ENCODE data around the gene ZNF296. TPM values are rescaled to one million over a fixed set of nuclear protein-coding genes. Genes with fewer than 3 reads are reported as not detected.

Gene ZNF296
- total RNA-seq, 1 donor from 2014 or later = 0.13 TPM

DNA sequence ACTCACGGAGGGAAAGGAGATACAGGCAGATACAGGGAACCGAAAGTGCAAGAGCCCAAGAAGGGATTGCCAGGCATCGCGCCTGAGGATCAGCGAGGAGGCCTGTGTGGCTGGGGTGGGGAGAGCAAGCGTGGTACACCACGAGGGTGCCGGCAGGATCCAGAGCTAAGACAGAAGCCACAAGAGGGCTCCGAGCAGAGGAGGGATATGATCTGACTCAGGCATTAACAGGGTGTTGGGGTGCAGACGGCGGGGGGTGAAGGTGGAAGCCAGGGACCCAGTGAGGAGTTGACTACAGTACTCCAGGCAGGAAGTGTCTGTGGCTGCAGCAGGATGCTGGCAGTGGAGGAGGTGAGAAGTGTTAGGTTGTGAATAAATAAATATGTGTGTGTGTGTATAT, 11.3 kb upstream of the ZNF296 start:
- DNase-seq (ENCODE audit: low read depth in 2 of 2) = no peak

DNA sequence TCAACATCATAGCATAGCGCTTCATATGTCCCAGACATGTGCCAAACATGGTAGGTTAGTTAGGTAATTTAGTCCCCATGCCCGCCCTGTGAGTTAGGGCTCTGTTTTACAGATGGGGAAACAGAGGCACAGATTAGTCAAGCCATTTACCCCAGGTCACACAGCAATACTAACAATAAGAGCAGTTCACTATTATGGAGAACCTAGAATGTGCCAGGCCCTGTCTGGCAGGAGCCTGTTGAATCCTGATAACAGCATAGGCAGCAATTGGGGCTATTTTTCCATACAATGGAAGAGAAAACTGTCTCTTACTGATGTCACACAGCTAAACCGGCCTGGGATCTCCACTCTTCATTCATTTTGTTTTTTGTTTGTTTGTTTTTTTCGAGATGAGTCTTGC, 10.2 kb upstream of the ZNF296 start:
- no peak for DNase-seq (ENCODE audit: low read depth in 2 of 2)

DNA sequence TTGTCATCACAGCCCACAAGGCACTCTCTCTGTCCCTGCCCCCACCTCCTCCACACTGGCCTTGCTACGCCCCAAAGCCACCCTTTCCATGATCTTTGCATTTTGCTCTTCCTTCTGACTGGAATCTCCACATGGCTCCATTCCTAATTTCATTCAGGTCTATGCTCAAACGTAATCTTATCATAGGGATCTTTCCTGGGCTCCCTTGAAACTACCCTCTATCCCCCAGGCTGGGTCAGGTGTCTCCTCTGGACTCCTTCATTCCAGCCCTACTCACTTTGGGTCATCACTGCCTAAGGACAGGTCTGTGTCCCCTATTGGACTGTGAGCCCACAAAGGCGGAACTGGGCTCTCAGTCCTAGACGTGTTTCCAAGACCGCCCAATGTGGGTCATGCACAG, 5.9 kb upstream of the ZNF296 start:
- DNase-seq (ENCODE audit: low read depth in 2 of 2) = no peak

GRCh38 chr19:45079911-45080370, 3.7 kb upstream of the ZNF296 start:
- DNase-seq (ENCODE audit: low read depth in 2 of 2) = no peak

GRCh38 chr19:45079063-45079910, 3.0 kb upstream of the ZNF296 start, which contains the start of gene GEMIN7:
Gene GEMIN7 (plus strand): TSS chr19:45079260. CDS start chr19:45090115, 10,855 bp downstream.
- DNase-seq (ENCODE audit: low read depth in 2 of 2) = peak in 1 of 2 donors; percentile 81

- no peak for DNase-seq (ENCODE audit: low read depth in 2 of 2)
Measured at GRCh38 chr19:45078390-45079062, 2.2 kb upstream of the ZNF296 start.

GRCh38 chr19:45076851-45077730, 813 bp upstream of the ZNF296 start:
- DNase-seq (ENCODE audit: low read depth in 2 of 2) = no peak

- DNase-seq (ENCODE audit: low read depth in 2 of 2) = peak in 1 of 2 donors; percentile 36
Measured at GRCh38 chr19:45075301-45076028, 813 bp downstream of the ZNF296 start.

DNA sequence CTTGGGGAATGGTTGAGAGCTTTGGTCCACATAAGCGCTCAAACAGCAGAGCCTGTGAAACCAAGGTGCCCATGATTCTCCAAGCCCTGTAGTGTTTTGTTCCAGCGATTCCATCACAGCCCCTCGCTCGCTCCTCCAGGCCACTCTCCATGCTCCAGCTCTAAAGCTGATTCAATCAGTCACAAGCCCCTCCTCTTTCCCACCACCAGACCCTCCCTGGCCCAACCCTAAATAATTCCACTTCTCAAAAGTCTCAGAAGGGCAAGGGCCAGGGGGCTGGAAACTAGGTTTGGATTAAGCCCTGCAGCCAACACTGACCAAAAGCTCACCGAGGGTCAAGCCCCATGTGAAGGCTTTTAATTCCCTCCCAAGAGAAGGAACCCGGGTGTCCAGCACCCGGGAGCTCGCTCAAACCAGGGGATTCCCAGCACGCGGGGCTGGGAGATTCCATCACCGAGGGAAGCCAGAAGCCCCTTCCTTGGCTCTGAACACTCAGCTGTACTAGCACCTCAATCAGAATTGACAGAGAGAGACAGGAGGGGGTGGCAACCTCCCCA, 1.5 kb downstream of the ZNF296 start:
- no peak for DNase-seq (ENCODE audit: low read depth in 2 of 2)

- DNase-seq (ENCODE audit: low read depth in 2 of 2) = no peak
Measured at GRCh38 chr19:45071969-45072790, 4.1 kb downstream of the ZNF296 start.

DNA sequence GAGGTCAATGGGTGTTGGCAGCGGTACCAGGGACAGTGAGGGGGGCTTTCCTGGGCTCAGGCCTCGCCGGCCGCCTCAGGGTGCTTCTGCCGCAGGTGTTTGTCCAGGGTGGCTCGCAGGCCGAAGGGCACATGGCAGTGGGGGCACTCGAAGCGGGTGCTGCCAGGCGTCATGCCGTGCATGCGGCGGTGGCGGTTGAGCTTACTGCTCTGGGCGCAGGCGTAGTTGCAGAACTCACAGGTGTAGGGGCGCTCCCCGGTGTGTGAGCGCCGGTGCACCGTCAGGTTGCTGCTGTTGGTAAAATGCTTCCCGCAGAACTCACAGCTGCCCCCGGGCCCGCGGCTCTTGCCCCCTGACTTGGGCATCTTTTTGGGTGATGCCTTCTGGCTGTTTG, 4.7 kb downstream of the ZNF296 start:
- no peak for DNase-seq (ENCODE audit: low read depth in 2 of 2)

- DNase-seq (ENCODE audit: low read depth in 2 of 2) = no peak
Measured at GRCh38 chr19:45070861-45071544, 5.3 kb downstream of the ZNF296 start.

DNA sequence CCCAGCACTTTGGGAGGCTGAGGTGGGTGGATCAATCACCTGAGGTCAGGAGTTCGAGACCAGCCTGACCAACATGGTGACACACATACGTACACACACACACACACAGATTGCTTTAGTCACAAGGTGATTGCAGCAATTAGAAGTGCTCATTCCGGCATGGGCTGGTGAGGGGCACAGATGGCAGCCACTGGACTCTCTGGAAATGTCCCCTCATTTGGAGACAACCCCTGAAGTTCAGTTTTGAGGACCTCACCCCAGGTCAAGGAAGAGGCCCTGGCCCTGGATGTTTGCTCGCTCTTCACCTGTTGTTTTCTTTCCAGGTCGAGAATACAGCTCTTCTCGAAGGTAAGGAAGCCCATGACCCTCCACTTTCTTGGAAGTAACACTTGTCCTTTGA, 6.1 kb downstream of the ZNF296 start:
- DNase-seq (ENCODE audit: low read depth in 2 of 2) = no peak

DNA sequence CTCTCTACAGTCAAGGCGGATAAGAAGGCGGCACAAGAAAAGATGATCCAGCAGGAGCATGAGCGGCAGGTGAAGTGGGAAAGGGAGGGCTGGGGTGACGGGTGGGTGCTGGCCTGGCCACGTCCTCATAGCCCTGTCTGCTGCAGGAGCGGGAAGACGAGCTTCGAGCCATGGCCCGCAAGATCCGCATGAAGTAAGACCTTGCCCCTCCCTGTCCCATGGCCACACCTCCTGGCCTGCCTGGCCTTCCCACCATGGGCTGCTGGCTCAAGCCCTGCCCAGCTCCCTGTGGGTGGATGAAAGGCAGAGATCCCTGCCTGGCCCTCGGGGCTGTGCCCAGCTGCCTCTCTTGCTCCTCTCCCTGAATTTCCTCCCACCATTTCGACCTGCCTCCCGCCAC, 7.2 kb downstream of the ZNF296 start:
- DNase-seq (ENCODE audit: low read depth in 2 of 2) = no peak

DNA sequence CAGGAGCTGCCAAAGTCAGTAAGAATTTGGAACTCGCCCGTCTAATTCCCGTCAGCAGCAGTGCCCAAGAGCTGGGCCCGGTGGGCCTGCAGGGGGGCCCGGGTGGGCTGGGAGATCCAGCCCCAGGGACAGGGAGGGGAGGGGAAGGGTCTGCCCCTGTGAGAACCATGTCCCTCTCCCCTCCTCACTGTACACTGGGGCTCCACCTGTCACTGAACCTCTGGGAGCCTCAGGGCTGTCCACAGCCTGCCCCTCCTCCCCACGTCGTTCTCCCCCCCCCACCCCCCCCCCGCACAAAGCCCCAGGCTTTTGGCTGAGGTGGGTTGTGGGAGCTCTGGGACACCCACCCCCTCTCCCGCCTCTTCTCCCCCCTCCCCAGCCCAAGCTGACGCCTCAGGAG, 8.2 kb downstream of the ZNF296 start:
- no peak for DNase-seq (ENCODE audit: low read depth in 2 of 2)

DNA sequence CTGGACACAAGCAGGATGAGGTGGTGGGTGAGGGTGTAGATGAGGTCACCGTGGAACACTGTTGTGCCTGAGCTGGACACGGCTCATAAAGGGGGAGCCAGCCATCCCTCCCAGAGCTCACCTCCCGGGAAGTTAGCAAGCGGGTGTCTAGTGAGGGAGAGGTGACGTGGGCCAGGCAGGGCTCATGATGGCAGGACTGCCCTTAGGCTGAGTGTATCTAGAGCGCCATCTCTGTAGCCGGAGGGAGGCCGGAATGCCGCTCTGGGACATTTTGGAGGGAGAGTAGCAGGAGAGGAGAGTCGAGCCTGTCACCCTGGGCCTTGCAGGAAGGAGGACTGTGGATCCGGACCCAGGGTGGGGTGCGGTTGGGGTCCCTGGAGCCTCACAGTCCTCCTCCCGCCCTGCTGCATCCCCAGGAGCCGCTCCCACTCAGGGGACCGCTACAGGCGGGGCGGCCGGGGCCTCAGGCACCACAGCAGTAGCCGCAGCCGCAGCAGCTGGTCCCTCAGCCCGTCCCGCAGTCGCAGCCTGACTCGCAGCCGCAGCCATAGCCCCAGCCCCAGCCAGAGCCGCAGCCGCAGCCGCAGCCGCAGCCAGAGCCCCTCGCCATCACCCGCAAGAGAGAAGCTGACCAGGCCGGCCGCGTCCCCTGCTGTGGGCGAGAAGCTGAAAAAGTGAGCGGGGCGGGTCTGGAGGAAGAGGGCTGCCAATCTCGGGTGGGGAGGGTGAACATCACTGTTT, 9.2 kb downstream of the ZNF296 start:
- DNase-seq (ENCODE audit: low read depth in 2 of 2) = no peak

DNA sequence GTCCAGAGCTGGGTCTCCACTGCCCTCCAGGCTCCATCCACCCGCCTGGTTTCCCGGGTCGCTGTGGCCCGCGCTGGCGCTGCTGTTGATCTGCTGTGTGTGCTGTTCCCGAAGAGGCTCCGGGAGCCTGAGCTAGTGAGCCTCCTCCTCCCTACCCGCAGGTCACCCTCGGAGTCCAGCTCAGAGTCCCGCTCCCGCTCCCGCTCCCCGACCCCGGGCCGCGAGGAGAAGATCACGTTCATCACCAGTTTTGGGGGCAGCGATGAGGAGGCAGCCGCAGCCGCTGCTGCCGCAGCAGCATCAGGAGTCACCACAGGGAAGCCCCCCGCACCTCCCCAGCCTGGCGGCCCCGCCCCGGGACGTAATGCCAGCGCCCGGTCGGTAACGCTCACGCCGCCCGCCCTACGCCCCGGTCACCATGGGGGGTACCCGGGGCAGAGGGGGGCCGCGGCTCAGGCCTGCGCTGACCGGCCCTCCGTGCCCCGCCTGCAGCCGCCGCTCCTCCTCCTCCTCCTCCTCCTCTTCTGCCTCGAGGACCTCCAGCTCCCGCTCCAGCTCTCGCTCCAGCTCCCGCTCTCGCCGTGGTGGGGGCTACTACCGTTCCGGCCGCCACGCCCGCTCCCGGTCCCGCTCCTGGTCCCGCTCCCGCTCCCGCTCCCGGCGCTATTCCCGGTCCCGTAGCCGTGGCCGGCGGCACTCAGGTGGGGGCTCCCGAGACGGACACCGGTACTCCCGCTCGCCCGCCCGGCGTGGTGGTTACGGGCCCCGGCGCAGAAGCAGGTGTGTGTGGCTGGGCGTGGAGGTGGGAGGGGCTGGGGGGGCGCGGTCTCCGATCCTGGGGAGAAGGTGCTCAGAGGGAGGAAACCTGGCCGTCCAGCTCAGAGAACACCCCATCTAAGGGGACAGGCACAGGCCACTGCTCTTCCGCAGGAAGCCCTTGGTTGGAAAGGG, 12.2 kb downstream of the ZNF296 start:
- DNase-seq (ENCODE audit: low read depth in 2 of 2) = no peak

Data from dermis microvascular lymphatic vessel endothelial cell (primary cell).